ENCODE measurements around the gene ELL2.
"Not testable (repeated sequence)": the region's sequence is repeated elsewhere in the genome, so short reads cannot be mapped to it uniquely, and the experiment has no call there.

Gene ELL2

DNA sequence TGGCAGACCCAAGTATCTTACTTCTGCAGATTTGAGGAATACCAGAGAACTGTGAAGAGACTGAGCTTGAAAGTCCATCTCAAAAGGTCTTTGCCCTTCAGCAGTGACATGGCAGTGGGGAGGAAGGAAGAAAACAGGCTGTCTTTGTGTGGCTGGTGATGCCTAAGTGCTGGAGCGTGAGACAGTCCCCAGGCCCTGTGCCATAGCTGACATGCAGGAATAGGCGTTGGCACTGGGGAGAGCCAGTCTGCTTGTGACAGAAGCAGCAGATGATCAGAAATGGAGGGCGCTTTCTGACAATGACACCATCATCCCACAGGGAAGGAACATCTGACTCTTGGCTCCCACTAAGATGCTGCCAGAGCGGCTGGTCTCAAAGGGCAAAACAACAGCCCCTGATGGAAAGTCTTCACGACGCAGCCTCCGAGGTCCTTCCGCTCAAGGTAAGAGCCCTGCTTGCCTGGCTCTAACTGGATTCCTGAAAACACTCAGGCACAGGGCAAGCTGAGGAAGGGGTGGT lies 123.6 kb downstream of the ELL2 start:
- DNase-seq (ENCODE audit: low read depth) = no peak

DNA sequence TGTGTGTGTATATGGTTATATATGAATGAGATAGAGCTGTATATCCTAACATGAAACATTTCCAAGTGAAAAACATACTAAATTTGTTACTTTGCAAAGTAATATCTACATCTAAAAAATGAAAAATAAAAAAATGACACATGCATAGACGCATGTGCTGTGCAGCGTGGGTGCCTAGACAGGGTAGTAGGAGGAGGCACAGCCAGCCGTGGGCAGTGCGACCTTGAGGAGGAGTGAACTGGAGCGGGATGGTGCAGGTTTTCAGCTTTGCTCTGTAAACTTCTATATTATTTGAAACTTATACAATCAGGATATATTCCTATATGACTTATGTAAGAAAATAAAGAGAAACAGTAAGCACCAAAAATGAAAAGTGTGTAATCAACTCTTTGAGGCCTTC lies 124.2 kb downstream of the ELL2 start:
- DNase-seq (ENCODE audit: low read depth) = no peak

DNA sequence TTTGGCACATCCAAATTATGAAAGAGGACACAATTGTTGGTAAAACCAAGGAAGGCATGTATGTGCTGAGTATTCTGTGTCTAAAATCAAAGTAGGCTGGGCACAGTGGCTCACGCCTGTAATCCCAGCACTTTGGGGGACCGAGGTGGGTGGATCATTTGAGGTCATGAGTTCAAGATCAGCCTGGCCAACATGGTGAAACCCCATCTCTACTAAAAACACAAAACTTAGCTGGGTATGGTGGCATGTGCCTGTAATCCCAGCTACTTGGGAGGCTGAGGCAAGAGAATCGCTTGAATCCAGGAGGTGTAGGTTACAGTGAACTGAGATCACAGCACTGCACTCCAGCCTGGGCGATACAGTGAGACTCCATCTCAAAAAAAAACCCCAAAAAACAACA lies 124.7 kb downstream of the ELL2 start:
- DNase-seq (ENCODE audit: low read depth) = not testable (repeated sequence)

DNA sequence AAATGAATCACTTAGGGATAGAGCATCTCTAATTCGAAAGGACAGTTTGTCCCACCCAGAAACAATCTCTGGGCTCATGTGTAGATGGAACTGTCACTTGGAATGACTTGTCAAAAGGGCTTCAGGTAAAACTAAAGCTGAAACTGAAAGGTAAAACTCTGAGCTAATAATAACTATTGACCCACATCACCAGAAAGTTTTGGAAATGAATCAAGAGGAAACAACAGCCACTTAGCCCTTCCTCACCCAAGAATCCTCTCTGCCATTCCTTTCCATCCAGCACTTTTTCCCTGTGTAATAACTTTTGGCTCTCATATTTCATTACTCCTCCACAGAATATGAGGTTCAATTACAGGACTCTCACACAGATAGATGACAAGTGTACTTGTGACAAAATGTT lies 125.1 kb downstream of the ELL2 start:
- DNase-seq (ENCODE audit: low read depth) = no peak

- DNase-seq (ENCODE audit: low read depth) = no peak
Observed at GRCh38 chr5:95835682-95836385, 125.8 kb downstream of the ELL2 start.

Measured in CMK (cell line).